HUES64 (cell line): Measurements from ENCODE around the gene TBATA.

Experiments
- H3K27ac ChIP-seq: 2 replicates; pipeline ENCODE4 v1.7.0; 2013; ENCODE audit warnings: low read depth, low read length, inconsistent platforms
- H3K27me3 ChIP-seq: 2 replicates; pipeline ENCODE4 v1.6.1; 2013; ENCODE audit warnings: mild to moderate bottlenecking, low read length; ENCODE audit not compliant: insufficient read depth
- H3K36me3 ChIP-seq: 2 replicates; pipeline ENCODE4 v1.6.1; 2013; ENCODE audit warnings: mild to moderate bottlenecking, low read length; ENCODE audit not compliant: insufficient read depth
- H3K4me1 ChIP-seq: 2 replicates; pipeline ENCODE4 v1.6.1; 2013; ENCODE audit warnings: mild to moderate bottlenecking, low read length, moderate library complexity; ENCODE audit not compliant: insufficient read depth
- H3K4me3 ChIP-seq: 2 replicates; pipeline ENCODE4 v1.5.1; 2013; ENCODE audit warnings: mild to moderate bottlenecking, low read length, moderate library complexity
- H3K9ac ChIP-seq: 2 replicates; pipeline ENCODE4 v1.6.1; 2013; ENCODE audit warnings: mild to moderate bottlenecking, low read depth, low read length
- H3K9me3 ChIP-seq: 2 replicates; pipeline ENCODE4 v1.6.1; 2013; ENCODE audit warnings: low read depth, low read length; ENCODE audit not compliant: insufficient read depth
- WGBS: fragments of 150-250, 120-280 bp; methylation state at CpG from one replicate; pipeline ENCODE4 v1.1.7; 2013; ENCODE audit warnings: missing lambda C conversion rate; 5-methylcytosine and 5-hydroxymethylcytosine counted together

TBATA gene

GRCh38 chr10:70738006-70738760 is 47.0 kb downstream of the TBATA start:
- Histone ChIP-seq H3K27ac (no peak overlapping the region), H3K27me3 (no peaks in the 10 kb centered on the region), H3K36me3 (no peaks in the 10 kb centered on the region), H3K4me3 (no peak overlapping the region), H3K9me3 (no peaks in the 10 kb centered on the region), H3K4me1 (no peaks in the 10 kb centered on the region), H3K9ac (no peak overlapping the region)
- 100% methylated on average over 3 of the region's 3 CpGs for WGBS

GRCh38 chr10:70737250-70737649 is 47.9 kb downstream of the TBATA start:
- Histone ChIP-seq H3K4me1 (no peaks in the 10 kb centered on the region), H3K9ac (no peak overlapping the region), H3K27me3 (no peaks in the 10 kb centered on the region), H3K36me3 (no peaks in the 10 kb centered on the region), H3K9me3 (no peaks in the 10 kb centered on the region), H3K27ac (no peak overlapping the region), H3K4me3 (no peak overlapping the region)
- WGBS = 92% methylated on average over 6 of the region's 6 CpGs

- no peaks in the 10 kb centered on the region for H3K9me3 ChIP-seq
- H3K36me3 ChIP-seq = no peaks in the 10 kb centered on the region
- no peak overlapping the region for H3K4me3 ChIP-seq
- 91% methylated on average over 3 of the region's 3 CpGs for WGBS
- H3K4me1 ChIP-seq = no peaks in the 10 kb centered on the region
- no peak overlapping the region for H3K9ac ChIP-seq
- no peaks in the 10 kb centered on the region for H3K27me3 ChIP-seq
- H3K27ac ChIP-seq = no peak overlapping the region
These were observed 48.7 kb downstream of the TBATA start for GRCh38 chr10:70736525-70736924.

GRCh38 chr10:70735161-70735560 is 50.0 kb downstream of the TBATA start:
- WGBS = 75% methylated on average over 3 of the region's 3 CpGs
- H3K4me3 ChIP-seq = no peak overlapping the region
- no peaks in the 10 kb centered on the region for H3K4me1 ChIP-seq
- no peak overlapping the region for H3K27ac ChIP-seq
- no peaks in the 10 kb centered on the region for H3K36me3 ChIP-seq
- no peaks in the 10 kb centered on the region for H3K9me3 ChIP-seq
- H3K9ac ChIP-seq = no peak overlapping the region
- no peaks in the 10 kb centered on the region for H3K27me3 ChIP-seq

GRCh38 chr10:70733051-70733450 is 52.1 kb downstream of the TBATA start:
- H3K4me1 ChIP-seq = no peaks in the 10 kb centered on the region
- no peak overlapping the region for H3K4me3 ChIP-seq
- no peak overlapping the region for H3K9ac ChIP-seq
- H3K27me3 ChIP-seq = no peaks in the 10 kb centered on the region
- no peaks in the 10 kb centered on the region for H3K36me3 ChIP-seq
- H3K9me3 ChIP-seq = no peaks in the 10 kb centered on the region
- 91% methylated on average over 1 of the region's 1 CpG for WGBS
- no peak overlapping the region for H3K27ac ChIP-seq

GRCh38 chr10:70732569-70732968 is 52.6 kb downstream of the TBATA start:
- Histone ChIP-seq H3K9ac (no peak overlapping the region), H3K4me1 (no peaks in the 10 kb centered on the region), H3K36me3 (no peaks in the 10 kb centered on the region), H3K9me3 (no peaks in the 10 kb centered on the region), H3K27me3 (no peaks in the 10 kb centered on the region), H3K27ac (no peak overlapping the region), H3K4me3 (no peak overlapping the region)
- 95% methylated on average over 4 of the region's 4 CpGs for WGBS

GRCh38 chr10:70730955-70731354 is 54.2 kb downstream of the TBATA start:
- Histone ChIP-seq H3K4me3 (no peak overlapping the region), H3K9me3 (no peaks in the 10 kb centered on the region)
- 68% methylated on average over 2 of the region's 2 CpGs for whole genome bisulfite sequencing

GRCh38 chr10:70729763-70730357 is 55.3 kb downstream of the TBATA start:
- Histone ChIP-seq H3K9ac (no peak overlapping the region), H3K4me1 (no peaks in the 10 kb centered on the region), H3K36me3 (no peaks in the 10 kb centered on the region), H3K4me3 (no peak overlapping the region), H3K27me3 (no peaks in the 10 kb centered on the region), H3K27ac (no peak overlapping the region), H3K9me3 (no peaks in the 10 kb centered on the region)
- 80% methylated on average over 16 of the region's 16 CpGs for WGBS

More at GRCh38 chr10:70730955-70731354, 54.2 kb downstream of the TBATA start:
- Histone ChIP-seq H3K36me3 (no peaks in the 10 kb centered on the region), H3K27ac (no peak overlapping the region), H3K4me1 (no peaks in the 10 kb centered on the region), H3K9ac (no peak overlapping the region), H3K27me3 (no peaks in the 10 kb centered on the region)

GRCh38 chr10:70728328-70728727 is 56.8 kb downstream of the TBATA start:
- H3K27me3 ChIP-seq = no peaks in the 10 kb centered on the region
- no peak overlapping the region for H3K9ac ChIP-seq
- H3K4me3 ChIP-seq = no peak overlapping the region
- H3K9me3 ChIP-seq = no peaks in the 10 kb centered on the region
- H3K36me3 ChIP-seq = no peaks in the 10 kb centered on the region
- H3K4me1 ChIP-seq = no peaks in the 10 kb centered on the region
- 92% methylated on average over 2 of the region's 2 CpGs for WGBS
- H3K27ac ChIP-seq = no peak overlapping the region

GRCh38 chr10:70726909-70727495 is 58.2 kb downstream of the TBATA start:
- Histone ChIP-seq H3K9ac (no peak overlapping the region), H3K4me1 (no peaks in the 10 kb centered on the region), H3K36me3 (no peaks in the 10 kb centered on the region), H3K9me3 (no peaks in the 10 kb centered on the region), H3K4me3 (no peak overlapping the region), H3K27me3 (no peaks in the 10 kb centered on the region), H3K27ac (no peak overlapping the region)
- 90% methylated on average over 10 of the region's 10 CpGs for WGBS

- no peaks in the 10 kb centered on the region for H3K36me3 ChIP-seq
- no peaks in the 10 kb centered on the region for H3K27me3 ChIP-seq
- H3K9ac ChIP-seq = no peak overlapping the region
- H3K4me1 ChIP-seq = no peaks in the 10 kb centered on the region
- WGBS = 91% methylated on average over 3 of the region's 3 CpGs
- no peak overlapping the region for H3K4me3 ChIP-seq
- H3K9me3 ChIP-seq = no peaks in the 10 kb centered on the region
- H3K27ac ChIP-seq = no peak overlapping the region
These were observed 61.4 kb downstream of the TBATA start for GRCh38 chr10:70723771-70724170.
